Upper lobe of left lung (tissue), 6 donors: ENCODE results near the gene FSTL1. TPM values are rescaled to one million over a fixed set of nuclear protein-coding genes. Genes with fewer than 3 reads are reported as not detected.

ENCODE experiments used
- ATAC-seq, 2 donors: fragments of 200-7000 bp; cut with Tn5 transposase; one replicate each; pipeline ENCODE4 v1.9.1; 2022; ENCODE audit warnings: mild to moderate bottlenecking in 2 of 2, moderate library complexity in 2 of 2; ENCODE audit not compliant: low FRiP score in 2 of 2
- DNase-seq, 2 donors: peaks; one replicate each; pipeline ENCODE4 v3.0.0-alpha.2; 2019 to 2020
- H3K27ac ChIP-seq, 4 donors: fragments of 200-600 bp; sonication (generic); one replicate each; pipeline ENCODE4 v1.5.1; 2016 to 2019
- H3K27me3 ChIP-seq, 4 donors: fragments of 200-600 bp; sonication (generic); one replicate each; pipeline ENCODE4 v1.5.1; 2017 to 2019
- H3K36me3 ChIP-seq, 4 donors: fragments of 200-600 bp; sonication (generic); one replicate each; pipeline ENCODE4 v1.5.1; 2016 to 2019
- H3K4me1 ChIP-seq, 4 donors: fragments of 200-600 bp; sonication (generic); one replicate each; pipeline ENCODE4 v1.5.1; 2018 to 2019
- H3K4me3 ChIP-seq, 4 donors: fragments of 200-600 bp; sonication (generic); one replicate each; pipeline ENCODE4 v1.5.1; 2017 to 2019; ENCODE audit warnings: mild to moderate bottlenecking in 2 of 4, moderate library complexity in 1 of 4
- H3K9me3 ChIP-seq, 4 donors: fragments of 200-600 bp; sonication (generic); one replicate each; pipeline ENCODE4 v1.5.1; 2018 to 2019
- CTCF ChIP-seq, 6 experiments: fragments of 450-650 bp in 4 of 6; fragments of 200-600 bp in 2 of 6; sonication (generic) in 2 of 6; IDR thresholded peaks; one replicate each; pipeline ENCODE4 v1.5.1; 2016 to 2019; ENCODE audit warnings: antibody characterized with exemption in 6 of 6
- EP300 ChIP-seq, 4 donors: sonication (generic); formaldehyde crosslinking; IDR thresholded peaks; one replicate each; pipeline ENCODE4 v1.5.1; 2017; ENCODE audit warnings: antibody characterized with exemption in 4 of 4, control low read depth in 2 of 4
- POLR2A ChIP-seq, 4 donors: fragments of 450-650 bp; IDR thresholded peaks; one replicate each; pipeline ENCODE4 v1.5.1; 2016 to 2017; ENCODE audit warnings: antibody characterized with exemption in 4 of 4, mild to moderate bottlenecking in 2 of 4
- POLR2AphosphoS5 ChIP-seq, 2 donors: sonication (generic); formaldehyde crosslinking; IDR thresholded peaks; one replicate each; pipeline ENCODE4 v1.5.1; 2017; ENCODE audit warnings: antibody characterized with exemption in 2 of 2
- WGBS, 2 donors: methylation state at CpG; one replicate each; pipeline ENCODE4 v1.1.5; 2017 to 2018; 5-methylcytosine and 5-hydroxymethylcytosine counted together
- total RNA-seq, 6 donors: library from RNA; depleted of rRNA in 4 of 6; stranded (reverse); fragments of >200 nt in 4 of 6; gene quantifications; one replicate each; pipeline versions ENCODE4 v1.1.0 to v1.2.1, GENCODE V29; 2016 to 2021
- donor health status: DM: no; HTN: no; CAD: no; lungs with moderate emphysema.
- donor health status: DM: no; HTN: yes; CAD: no; lungs with severe emphysema.

Gene FSTL1
- total RNA-seq, 6 donors from 2014 or later, result 35.6 to 480 (median 120) TPM

DNA sequence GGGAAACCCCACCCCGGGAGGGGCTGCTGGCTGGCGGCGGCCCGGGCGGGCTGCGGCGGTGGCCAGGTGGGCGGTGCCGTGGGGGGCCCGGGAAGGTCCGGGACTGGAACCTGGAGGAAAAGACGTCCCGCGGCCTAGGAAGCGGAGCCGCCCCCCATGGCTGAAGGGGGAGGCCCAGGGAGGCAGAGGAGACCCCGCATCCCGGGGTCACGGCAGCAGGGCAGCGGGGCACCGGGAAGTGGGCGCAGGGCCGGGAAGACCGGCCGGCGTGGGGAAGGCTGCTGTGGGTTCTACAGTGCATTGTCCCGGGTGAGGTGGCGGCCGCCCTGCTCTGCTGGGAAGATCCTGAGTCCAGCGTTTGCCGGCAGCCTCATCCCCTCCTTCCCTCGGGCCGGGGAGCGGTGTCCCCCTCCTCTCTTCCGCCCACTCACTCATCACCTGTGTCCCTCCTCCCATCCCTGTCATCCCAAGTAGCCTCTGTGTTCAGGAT is 525 bp upstream of the FSTL1 start:
- H3K4me3 ChIP-seq, result peak overlapping the region; percentile 61 to 63 (median 62)
- H3K4me1 ChIP-seq, result peaks cover 4 to 30% (median 17%) of the 10 kb centered on the region in 4 donors
- no peaks in the 10 kb centered on the region for H3K9me3 ChIP-seq
- no peak for DNase-seq
- TF ChIP-seq POLR2AphosphoS5 (IDR thresholded peaks at IDR 0.05), result no peak
- no peak for TF ChIP-seq POLR2A (IDR thresholded peaks at IDR 0.05)
- TF ChIP-seq EP300 (IDR thresholded peaks at IDR 0.05), result no peak
- TF ChIP-seq CTCF (IDR thresholded peaks at IDR 0.05), result no peak
- peaks cover 0 to 8% (median 0%) of the 10 kb centered on the region in 4 donors for H3K27me3 ChIP-seq
- ATAC-seq, result peak in 1 of 2 donors; percentile 59
- no peaks in the 10 kb centered on the region for H3K36me3 ChIP-seq
- H3K27ac ChIP-seq, result peak overlapping the region; percentile 80 to 93 (median 86)
- 30 to 36% methylated on average over 19 to 34 of the region's 35 CpGs for WGBS, 2 donors

- no peak for DNase-seq
- Histone ChIP-seq H3K27ac (peak overlapping the region; percentile 80 to 93 (median 86)), H3K27me3 (peaks cover 0 to 8% (median 0%) of the 10 kb centered on the region in 4 donors)
Observed at GRCh38 chr3:120449701-120450599, 842 bp downstream of the FSTL1 start.

GRCh38 chr3:120449251-120449650 is 1.5 kb downstream of the FSTL1 start:
- peak overlapping the region in 3 of 4 donors; percentile 61 to 63 (median 61) for H3K4me3 ChIP-seq
- H3K36me3 ChIP-seq, result no peaks in the 10 kb centered on the region
- DNase-seq, result no peak
- no peak for TF ChIP-seq POLR2AphosphoS5 (IDR thresholded peaks at IDR 0.05)
- TF ChIP-seq EP300 (IDR thresholded peaks at IDR 0.05), result no peak
- no peak for TF ChIP-seq POLR2A (IDR thresholded peaks at IDR 0.05)
- TF ChIP-seq CTCF (IDR thresholded peaks at IDR 0.05), result no peak
- peaks cover 0 to 8% (median 0%) of the 10 kb centered on the region in 4 donors for H3K27me3 ChIP-seq
- H3K4me1 ChIP-seq, result peaks cover 4 to 30% (median 18%) of the 10 kb centered on the region in 4 donors
- 74 to 80% methylated on average over 6 of the region's 6 CpGs for WGBS, 2 donors
- H3K9me3 ChIP-seq, result no peaks in the 10 kb centered on the region
- peak overlapping the region in 2 of 4 donors; percentile 20 to 30 for H3K27ac ChIP-seq
- ATAC-seq, result peak in 1 of 2 donors; percentile 15

More at GRCh38 chr3:120449701-120450599, 842 bp downstream of the FSTL1 start:
- ATAC-seq, result peak; percentile 27 to 51
- Histone ChIP-seq H3K36me3 (no peaks in the 10 kb centered on the region), H3K4me3 (peak overlapping the region; percentile 61 to 63 (median 62)), H3K4me1 (peaks cover 4 to 30% (median 18%) of the 10 kb centered on the region in 4 donors), H3K9me3 (no peaks in the 10 kb centered on the region)
- WGBS, 2 donors, result 3 to 4% methylated on average over 25 to 32 of the region's 32 CpGs
- TF ChIP-seq CTCF (IDR thresholded peaks at IDR 0.05) (no peak), EP300 (IDR thresholded peaks at IDR 0.05) (no peak), POLR2A (IDR thresholded peaks at IDR 0.05) (peak in 1 of 4 donors; percentile 6), POLR2AphosphoS5 (IDR thresholded peaks at IDR 0.05) (no peak)

DNA sequence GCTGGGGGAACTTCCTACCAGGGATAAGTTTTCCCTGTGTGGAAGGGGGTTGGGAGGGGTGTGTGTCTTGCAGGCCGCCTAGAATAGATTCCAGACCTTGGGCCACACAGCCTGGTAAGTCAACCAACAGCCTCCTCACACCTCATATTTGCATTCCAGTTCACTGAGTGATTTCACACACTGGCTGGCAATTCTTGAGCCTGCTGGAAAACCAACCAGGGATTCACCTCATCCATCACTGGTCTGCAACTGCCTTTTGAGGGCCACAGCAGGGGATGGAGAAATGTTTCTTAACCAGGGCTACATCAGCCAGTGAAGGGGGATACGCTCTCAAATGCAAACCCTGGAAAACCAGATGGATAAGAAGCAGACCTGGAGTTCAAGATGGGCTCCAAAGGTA is 2.0 kb downstream of the FSTL1 start:
- H3K4me3 ChIP-seq, result peak overlapping the region in 2 of 4 donors; percentile 61 to 63
- H3K36me3 ChIP-seq, result no peaks in the 10 kb centered on the region
- H3K27me3 ChIP-seq, result peaks cover 0 to 8% (median 0%) of the 10 kb centered on the region in 4 donors
- TF ChIP-seq POLR2A (IDR thresholded peaks at IDR 0.05), result no peak
- peak in 1 of 2 donors; percentile 20 for TF ChIP-seq POLR2AphosphoS5 (IDR thresholded peaks at IDR 0.05)
- no peaks in the 10 kb centered on the region for H3K9me3 ChIP-seq
- DNase-seq (no peak), ATAC-seq (peak in 1 of 2 donors; percentile 8)
- WGBS, 2 donors, result 57 to 69% methylated on average over 2 of the region's 2 CpGs
- peak overlapping the region in 1 of 4 donors; percentile 20 for H3K27ac ChIP-seq
- peaks cover 4 to 30% (median 18%) of the 10 kb centered on the region in 4 donors for H3K4me1 ChIP-seq
